Cortex of kidney (tissue), 1 donor: Measurements from ENCODE around the gene ABHD16B.
"Not testable (repeated sequence)": the region's sequence is repeated elsewhere in the genome, so short reads cannot be mapped to it uniquely, and the experiment has no call there.

Source experiments
- DNase-seq: peaks from one replicate; lab custom pipeline; 2025; lab: John Stamatoyannopoulos, UW

ABHD16B gene

DNA sequence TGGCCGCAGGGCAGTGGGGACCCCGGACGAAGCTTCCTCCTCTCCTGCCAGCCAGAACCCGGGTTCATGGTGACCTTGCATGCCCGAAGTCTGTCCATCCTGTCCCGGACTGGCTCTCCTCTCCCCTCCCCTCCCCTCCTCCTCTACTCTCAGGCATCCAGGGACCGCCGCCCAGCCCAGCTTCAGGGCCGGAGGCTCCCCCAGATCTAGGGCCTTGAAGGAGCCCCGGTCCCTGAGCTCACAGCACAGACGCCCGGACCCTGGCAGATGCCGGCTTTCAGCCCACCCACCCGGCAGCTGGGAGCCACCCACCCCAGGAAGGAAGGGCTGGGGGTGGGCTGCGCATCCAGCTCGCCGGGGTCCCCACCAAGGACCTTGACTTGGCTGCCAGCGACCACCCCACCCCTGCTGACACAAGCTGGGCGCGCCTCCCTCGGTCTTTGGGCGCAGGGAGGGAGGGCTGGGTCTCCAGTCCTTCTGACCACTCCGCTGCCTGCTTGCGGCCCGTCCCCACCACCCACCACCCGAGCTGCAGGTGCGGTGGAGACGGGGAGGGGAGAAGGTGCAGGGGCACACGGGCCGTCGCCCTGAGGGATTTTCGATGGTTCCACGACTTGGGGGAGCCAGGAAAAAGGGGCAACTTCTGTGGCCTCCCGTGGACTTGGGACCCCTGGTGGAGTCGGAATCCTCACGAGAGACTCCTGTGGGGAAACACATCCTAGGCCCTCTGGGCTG is 5.8 kb upstream of the ABHD16B start:
- no peak for DNase-seq

- no peak for DNase-seq
These were observed 5.2 kb upstream of the ABHD16B start for GRCh38 chr20:63856098-63856511.

- DNase-seq = no peak
These were observed 3.4 kb upstream of the ABHD16B start for GRCh38 chr20:63857764-63858392.

DNA sequence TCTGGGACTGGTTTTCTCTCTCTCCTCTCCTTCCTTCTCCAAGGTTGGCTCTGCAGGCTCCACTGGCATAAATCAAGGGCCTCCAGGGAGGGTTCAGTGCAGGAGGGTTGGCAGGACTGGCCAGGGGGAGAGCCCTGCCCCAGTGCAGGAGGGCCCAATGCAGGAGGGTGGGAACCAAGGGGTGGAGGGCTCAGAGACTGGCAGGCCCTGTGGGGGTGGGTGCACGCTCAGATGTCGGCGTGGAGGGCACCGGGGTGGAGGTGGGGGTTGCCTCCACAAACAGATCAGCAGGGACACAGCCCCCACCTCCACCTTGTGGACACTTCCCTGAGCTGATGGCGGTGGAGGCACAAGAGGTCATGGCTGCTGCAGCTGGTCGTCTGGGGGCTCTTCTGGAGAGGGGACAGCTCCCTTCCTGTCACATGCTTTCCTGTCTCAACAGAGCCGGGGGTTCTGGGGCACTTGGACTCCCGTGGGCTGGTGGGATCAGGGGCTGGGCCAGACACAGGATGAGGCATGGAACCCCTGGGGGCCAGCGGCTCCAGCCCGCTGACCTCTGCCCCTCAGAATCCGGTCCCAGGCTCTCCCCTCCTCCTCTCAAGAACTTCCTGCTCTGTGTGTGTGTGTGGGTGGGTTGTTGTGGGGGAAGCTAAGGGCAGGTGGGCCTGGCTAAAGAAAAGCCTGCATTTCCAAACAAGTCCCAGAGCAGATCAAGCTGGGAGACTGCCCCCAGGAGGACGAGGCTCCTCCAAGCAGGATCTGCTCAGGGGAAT is 2.7 kb upstream of the ABHD16B start:
- DNase-seq = no peak

- no peak for DNase-seq
These were observed 2.1 kb upstream of the ABHD16B start for GRCh38 chr20:63859166-63859699.

- DNase-seq = no peak
These were observed 810 bp upstream of the ABHD16B start for GRCh38 chr20:63860325-63861051.

DNA sequence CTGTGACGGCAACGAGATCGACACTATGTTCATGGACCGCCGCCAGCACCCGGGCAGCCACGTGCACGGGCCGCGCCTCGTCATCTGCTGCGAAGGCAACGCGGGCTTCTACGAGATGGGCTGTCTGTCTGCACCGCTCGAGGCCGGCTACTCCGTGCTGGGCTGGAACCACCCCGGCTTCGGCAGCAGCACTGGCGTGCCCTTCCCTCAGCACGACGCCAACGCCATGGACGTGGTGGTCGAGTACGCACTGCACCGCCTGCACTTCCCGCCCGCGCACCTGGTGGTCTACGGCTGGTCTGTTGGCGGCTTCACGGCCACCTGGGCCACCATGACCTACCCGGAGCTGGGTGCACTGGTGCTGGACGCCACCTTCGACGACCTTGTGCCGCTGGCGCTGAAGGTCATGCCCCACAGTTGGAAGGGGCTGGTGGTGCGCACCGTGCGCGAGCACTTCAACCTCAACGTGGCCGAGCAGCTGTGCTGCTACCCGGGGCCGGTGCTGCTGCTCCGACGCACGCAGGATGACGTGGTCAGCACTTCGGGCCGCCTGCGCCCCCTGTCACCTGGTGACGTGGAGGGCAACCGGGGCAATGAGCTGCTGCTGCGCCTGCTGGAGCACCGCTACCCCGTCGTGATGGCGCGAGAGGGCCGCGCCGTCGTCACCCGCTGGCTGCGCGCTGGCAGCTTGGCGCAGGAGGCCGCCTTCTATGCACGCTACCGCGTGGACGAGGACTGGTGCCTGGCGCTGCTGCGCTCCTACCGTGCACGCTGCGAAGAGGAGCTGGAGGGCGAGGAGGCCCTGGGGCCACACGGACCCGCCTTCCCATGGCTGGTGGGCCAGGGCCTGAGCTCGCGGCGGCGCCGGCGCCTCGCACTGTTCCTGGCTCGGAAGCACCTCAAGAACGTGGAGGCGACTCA is 943 bp downstream of the ABHD16B start:
- no peak for DNase-seq

GRCh38 chr20:63863021-63863797 is 1.9 kb downstream of the ABHD16B start:
- no peak for DNase-seq

DNA sequence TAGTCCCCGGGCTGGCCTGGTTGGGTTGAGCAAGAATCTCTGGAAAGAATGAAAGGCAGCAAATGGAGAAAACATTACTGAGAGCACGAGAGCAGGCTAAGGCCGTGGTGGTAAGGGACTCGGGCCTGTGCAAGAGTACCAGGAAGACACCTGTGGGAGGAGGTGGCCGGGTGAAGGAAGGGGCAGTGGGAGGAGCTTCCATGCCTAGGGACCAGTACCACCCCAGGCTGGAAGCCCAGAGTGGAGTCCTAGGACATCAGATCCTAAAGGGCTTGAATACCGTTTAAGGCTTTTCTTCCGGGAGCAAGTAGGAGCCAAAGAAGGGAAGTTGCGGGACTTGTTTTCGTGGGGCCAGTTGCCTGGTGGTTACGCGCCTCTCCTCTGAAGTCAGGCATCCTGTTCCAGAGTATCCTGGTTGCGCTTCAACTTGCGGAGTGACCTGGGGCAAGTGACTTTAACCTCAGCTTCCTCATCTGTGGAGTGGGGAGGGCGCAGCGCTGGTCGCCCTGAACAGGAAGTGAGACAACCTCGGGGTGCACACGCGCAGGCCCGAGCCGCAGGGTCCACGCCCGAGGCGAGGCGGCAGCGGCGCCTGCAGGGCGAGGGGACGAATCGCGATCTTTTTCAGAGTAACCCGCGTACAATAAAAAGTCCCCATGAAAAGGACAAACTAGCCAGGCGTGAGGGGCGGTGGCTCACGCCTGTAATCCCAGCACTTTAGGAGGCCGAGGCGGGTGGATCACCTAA is 2.7 kb downstream of the ABHD16B start:
- DNase-seq = no peak

GRCh38 chr20:63864545-63864977 is 3.3 kb downstream of the ABHD16B start:
- DNase-seq = no peak

GRCh38 chr20:63864978-63865640 is 3.8 kb downstream of the ABHD16B start, which contains the start of gene TPD52L2:
Gene TPD52L2, plus strand, starts transcription at chr20:63865270. Its CDS starts 96 bp downstream, at chr20:63865366.
- DNase-seq = peak; percentile 34

DNA sequence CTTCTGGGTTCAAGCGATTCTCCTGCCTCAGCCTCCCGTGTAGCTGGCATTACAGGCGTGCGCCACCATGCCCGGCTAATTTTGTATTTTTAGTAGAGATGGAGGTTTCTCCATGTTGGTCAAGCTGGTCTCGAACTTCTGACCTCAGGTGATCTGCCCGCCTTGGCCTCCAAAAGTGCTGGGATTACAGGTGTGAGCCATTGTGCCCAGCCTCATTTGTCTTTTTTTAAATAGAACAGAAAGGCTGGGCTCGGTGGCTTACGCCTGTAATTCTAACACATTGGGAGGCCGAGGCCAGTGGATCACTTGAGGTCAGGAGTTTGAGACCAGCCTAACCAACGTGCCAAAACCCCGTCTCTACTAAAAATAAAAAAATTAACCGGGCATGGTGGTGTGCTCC is 5.7 kb downstream of the ABHD16B start:
- DNase-seq = not testable (repeated sequence)

GRCh38 chr20:63868264-63868663 is 7.0 kb downstream of the ABHD16B start:
- DNase-seq = no peak

GRCh38 chr20:63873477-63873971 is 12.2 kb downstream of the ABHD16B start:
- no peak for DNase-seq

DNA sequence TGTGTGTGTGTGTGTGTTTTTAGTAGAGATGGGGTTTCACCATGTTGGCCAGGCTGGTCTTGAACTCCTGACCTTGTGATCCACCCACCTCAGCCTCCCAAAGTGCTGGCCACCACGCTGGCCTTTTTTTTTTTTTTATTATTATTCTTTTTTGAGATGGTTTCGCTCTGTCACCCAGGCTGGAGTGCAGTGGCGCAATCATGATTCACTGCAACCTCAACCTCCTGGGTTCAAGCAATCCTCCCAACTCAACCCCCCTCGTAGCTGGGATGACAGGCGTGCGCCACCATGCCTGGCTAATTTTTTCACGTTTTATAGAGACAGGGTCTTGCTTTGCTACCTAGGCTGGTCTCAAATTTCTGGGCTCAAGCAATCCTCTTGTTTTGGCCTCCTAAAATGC is 12.9 kb downstream of the ABHD16B start:
- DNase-seq = not testable (repeated sequence)

DNA sequence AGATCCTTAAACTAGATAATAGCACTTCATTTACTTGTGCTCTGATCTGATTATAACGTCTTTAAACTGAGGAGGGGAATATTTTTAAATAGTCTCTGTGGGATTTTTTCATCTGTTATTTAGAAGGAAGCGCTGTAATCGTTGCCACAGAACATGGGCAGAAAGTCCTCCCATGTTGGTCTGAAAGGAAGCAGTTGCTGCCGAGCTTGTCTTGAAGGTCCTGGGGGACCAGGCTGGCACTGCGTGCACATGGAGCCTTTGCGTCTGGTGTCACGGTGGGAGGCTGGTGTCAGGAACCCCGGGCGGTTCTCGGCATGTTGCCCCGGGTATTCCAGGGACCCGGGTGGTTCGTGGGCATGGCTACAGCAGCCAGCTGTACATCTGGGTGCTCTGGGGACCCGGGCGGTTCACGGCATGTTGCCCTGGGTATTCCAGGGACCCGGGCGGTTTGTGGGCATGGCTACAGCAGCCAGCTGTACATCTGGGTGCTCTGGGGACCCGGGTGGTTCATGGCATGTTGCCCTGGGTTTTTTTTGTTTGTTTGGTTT is 15.3 kb downstream of the ABHD16B start:
- DNase-seq = no peak

DNA sequence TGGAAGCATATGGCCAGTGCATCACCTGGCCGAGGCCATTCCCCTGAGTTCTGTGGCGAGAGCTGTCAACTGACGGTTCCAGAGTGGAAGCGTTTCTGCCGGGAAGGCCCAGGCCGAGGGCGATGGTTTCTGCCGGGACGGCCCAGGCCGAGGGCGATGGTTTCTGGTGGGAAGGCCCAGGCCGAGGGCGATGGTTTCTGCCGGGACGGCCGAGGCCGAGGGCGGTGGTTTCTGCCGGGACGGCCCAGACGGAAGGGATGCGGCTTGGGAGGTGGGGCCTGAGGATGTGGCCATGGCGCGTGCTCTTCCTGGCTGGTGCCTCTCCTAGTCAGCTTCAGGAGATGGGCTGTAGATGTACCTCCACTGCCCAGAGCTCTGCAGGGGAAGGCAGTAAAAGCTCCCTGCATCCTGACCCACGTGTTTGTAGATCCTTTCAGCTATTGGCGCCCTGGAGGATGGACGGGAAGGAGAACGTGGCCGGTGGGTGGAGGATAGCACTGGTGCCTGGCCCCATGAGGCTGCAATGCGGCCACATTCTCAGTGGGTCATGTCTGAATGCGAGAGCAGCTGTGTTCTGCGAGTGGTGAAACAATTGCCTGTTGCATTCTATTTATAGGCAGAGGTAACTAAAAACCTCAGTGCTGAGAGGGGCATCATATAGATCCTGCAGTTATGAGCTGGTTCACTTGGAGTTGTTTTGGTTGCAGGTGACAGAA is 16.6 kb downstream of the ABHD16B start:
- no peak for DNase-seq
